GM20431 (cell line): ENCODE data around the gene ASMTL.
"Not testable (repeated sequence)": the region's sequence is repeated elsewhere in the genome, so short reads cannot be mapped to it uniquely, and the experiment has no call there.

Experiments
- in situ Hi-C: fragments of 300-500 bp; cut with MseI, MboI; formaldehyde crosslinking; loops from one replicate; pipeline ENCODE4 v1.15.0; 2020; ENCODE audit warnings: low sequenced_read_pairs; ENCODE audit not compliant: unreplicated experiment

Gene ASMTL, protein sequence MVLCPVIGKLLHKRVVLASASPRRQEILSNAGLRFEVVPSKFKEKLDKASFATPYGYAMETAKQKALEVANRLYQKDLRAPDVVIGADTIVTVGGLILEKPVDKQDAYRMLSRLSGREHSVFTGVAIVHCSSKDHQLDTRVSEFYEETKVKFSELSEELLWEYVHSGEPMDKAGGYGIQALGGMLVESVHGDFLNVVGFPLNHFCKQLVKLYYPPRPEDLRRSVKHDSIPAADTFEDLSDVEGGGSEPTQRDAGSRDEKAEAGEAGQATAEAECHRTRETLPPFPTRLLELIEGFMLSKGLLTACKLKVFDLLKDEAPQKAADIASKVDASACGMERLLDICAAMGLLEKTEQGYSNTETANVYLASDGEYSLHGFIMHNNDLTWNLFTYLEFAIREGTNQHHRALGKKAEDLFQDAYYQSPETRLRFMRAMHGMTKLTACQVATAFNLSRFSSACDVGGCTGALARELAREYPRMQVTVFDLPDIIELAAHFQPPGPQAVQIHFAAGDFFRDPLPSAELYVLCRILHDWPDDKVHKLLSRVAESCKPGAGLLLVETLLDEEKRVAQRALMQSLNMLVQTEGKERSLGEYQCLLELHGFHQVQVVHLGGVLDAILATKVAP

DNA sequence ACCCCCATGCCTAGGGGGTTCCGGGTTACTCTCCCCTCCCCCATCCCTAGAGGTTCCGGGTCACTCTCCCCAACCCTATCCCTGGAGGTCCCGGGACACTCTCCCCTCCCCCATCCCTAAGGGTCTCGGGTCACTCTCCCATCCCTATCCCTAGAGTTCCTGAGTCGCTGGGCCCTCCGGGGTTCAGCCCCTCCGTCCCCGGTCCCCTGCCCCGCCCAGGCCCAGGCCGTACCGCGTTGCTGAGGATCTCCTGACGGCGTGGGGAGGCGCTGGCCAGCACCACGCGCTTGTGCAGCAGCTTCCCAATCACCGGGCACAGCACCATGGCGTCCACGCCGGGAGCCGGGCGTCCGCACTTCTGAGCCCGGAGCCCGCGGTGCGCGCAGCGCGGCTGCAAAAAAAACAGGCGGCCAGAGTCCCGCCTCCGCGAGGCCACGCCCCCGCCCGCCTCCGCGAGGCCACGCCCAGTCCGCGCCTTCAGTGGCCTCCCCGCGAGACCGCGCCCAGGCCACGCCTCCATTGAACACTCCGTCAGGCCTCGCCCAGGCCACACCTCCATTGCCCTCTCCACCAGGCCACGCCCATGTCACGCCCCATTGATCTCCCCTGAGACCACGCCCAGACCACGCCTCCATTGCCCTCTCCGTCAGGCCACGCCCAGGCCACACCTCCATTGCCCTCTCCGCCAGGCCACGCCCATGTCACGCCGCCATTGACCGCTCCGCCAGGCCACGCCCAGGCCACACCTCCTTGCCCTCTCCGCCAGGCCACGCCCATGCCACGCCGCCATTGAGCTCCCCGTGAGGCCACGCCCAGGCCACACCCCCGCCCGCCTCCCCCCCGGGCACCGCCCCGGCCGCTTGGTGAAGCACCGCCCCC, at the start of gene ASMTL:
TSS of gene ASMTL (minus strand) at position 394 of the 879 bp plus-strand sequence. CDS start at position 325, 69 bp downstream.
- in situ Hi-C loops: no loop called here

DNA sequence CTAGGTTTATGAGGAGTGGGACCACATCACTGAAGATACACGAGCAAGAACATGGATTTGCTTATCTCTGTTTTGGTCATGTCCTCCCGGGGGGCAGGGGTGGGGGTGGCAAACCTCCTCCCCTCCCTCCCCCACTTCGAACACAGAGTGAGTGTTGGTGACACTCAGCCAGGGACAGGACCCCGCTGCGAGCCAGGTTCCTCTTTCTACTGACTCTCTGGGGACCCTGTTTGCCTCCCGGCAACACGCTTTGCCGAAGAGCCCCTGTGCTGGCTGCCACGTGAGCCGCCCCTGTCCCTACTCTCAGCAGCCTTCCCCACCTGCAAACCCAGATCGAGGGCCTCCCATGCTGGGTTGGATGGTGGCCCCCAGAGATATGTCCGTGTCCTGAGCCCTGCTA, 49.5 kb upstream of the ASMTL start:
- in situ Hi-C loops: no loop called here

GRCh38 chrX:1500701-1501624, 48.3 kb upstream of the ASMTL start:
- in situ Hi-C loops: no loop called here

DNA sequence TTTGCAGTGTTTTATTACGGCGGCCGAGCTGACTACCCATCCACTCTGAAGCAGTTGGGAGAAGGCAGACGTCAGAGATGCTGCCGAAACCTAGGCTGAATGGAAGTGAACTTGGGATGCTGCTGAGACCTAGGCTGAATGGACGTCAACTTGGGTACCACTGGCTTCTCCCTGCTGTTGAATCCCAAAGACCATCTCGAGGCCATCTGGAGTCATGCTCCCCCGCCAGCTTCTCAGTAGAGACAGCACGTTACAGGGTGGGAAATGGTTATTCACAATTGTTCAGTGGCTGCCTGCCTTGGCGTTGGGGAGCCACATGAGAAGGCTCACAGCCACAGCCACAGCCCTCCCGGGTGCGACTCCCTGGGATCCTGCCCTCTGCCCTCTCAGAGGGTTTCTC, 43.4 kb upstream of the ASMTL start:
- in situ Hi-C loops: no loop called here

DNA sequence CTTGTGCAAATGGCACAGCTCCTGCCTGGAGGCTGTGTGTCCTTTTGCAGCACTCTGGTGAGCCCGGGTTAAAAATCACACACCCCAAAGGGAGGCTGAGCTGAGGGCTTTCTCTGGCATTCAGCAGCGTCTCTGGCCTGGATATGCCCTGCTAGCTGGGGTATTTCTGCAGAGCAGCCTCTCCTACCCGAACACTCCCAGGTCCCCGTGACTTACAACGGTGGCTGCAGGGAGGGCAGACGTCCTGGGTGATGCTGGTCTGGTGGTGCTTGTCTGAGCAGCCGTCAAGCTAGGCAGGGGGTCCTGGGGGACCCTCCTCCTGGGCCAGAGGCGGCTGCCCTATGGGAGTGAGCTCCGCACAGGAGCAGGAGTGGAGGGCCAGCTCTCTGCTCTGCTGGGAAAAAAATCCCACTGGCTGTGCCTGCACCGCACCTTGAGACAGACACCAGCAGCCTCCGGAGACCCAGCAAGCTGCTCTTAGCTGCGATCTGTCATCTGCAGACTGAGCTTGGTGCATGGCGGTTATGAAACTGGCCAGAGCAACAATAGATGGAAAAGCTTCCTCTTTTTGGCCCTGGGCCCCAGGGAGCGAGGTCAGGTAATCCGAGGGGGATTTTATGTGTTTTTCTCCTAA, 41.3 kb upstream of the ASMTL start:
- in situ Hi-C loops: no loop called here

DNA sequence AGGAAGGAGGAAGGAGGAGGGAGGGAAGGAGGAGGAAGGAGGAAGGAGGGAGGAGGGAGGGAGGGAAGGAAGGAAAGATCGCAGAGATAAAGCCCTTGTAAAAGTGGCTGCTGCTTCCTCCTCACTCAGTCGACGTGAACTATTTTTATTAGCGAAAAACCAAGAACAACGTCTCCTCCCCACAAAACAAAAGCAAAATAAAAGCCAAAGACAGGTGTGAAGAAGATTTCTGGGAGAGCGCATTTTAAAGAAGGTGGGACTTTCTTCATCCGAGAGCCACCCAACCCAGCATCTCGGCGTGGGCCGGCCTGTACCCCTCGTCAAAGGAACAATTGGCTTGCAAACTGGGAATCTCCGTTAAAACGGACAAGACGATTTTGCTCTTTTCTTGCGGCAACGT, 40.7 kb upstream of the ASMTL start:
- in situ Hi-C loops: no loop called here

GRCh38 chrX:1492421-1493012, 39.8 kb upstream of the ASMTL start:
- in situ Hi-C loops: no loop called here

DNA sequence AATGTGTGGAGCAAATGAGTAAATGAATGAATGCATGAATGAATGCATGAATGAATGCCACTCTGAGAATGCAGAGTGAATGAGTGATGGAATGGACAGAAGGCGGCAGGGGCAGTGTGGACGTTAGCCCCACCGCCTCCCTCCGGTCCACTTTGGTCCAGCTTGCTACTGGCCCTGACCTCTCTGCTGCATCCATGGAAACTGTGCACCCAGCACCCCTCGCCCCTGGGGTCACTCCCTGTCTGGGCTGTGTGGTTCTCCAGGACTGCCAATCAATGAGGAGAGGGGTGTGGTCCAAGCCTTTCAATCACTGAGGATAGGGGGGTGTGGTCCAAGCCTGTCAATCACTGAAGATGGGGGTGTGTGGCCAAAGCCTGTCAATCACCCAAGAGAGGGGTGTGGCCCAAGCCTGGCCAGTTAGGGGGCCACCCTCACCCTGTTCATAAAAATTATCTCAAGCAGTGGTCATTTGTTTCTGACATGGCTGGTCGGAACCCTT, 39.2 kb upstream of the ASMTL start:
- in situ Hi-C loops: no loop called here

- in situ Hi-C loops: not testable (repeated sequence)
These were observed 38.5 kb upstream of the ASMTL start for GRCh38 chrX:1491248-1491647.

DNA sequence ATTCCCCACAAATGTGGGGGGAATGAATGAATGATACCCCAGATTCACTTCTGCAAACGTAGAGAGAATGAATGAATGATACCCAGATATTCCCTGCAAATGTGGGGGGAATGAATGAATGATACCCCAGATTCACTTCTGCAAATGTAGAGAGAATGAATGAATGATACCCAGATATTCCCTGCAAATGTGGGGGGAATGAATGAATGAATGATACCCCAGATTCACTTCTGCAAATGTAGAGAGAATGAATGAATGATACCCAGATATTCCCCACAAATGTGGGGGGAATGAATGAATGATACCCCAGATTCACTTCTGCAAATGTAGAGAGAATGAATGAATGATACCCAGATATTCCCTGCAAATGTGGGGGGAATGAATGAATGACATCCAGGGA, 38.0 kb upstream of the ASMTL start:
- in situ Hi-C loops: not testable (repeated sequence)

DNA sequence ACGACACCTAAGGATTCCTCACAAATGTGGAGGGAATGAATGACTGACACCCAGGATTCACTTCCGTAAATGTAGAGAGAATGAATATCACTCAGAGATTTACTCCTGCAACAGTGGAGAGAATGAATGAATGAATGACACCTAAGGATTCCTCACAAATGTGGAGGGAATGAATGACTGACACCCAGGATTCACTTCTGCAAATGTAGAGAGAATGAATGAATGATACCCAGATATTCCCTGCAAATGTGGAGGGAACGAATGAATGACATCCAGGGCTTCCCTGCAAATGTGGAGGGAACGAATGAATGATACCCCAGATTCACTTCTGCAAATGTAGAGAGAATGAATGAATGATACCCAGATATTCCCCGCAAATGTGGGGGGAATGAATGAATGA, 36.6 kb upstream of the ASMTL start:
- in situ Hi-C loops: not testable (repeated sequence)

- in situ Hi-C loops: no loop called here
These were observed 36.0 kb upstream of the ASMTL start for GRCh38 chrX:1488745-1489144.

DNA sequence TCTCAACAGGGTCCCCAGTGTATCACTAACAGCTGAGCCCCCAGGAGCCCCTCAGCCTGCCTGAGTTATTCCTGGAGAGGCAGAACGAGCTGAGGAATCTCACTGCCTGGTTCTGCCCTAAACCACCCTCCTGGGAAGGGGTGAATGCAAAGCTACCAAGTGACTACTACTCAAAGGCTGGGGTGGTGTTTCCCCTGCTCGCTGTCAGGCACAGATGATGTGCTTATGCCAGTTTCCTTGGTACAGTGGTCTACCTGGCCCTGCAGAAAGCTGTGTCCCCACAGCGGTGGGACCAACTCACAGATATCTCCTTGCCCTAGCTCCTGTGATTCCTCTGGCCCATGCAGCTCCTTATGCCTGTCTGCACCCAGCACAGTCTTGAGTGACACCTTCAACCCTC, 35.4 kb upstream of the ASMTL start:
- in situ Hi-C loops: no loop called here

- in situ Hi-C loops: no loop called here
These were observed 34.7 kb upstream of the ASMTL start for GRCh38 chrX:1487401-1487800.

DNA sequence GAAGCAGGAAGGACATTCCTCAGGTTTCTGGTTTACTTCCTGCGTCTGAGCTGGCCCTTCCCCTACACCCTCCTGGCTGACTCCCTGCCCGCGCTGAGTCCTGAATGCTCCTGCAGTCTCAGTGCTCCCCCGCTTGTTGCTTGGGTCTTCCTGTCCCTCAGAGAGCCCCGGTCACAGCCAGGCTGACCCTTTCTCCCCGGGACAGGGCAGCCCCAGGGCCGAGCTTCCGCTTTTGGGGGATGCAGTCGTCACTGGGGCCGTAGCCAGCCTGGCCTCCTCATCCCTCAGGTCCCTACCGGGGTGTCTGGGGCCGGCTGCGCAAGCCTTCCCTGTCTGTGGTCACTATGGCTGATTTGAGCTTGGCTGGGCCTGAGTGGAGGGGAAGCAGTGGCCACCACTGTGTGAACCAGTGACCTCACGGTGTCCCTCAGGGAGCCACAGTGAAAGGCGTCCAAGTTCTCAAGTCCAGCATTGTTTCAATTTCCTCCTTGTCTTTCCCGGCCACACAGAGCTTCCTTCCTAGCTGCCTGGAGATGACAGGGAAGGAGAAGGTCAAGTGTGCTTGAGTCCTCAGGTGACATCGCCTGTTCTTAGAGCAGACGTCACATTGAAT, 34.1 kb upstream of the ASMTL start:
- in situ Hi-C loops: no loop called here

DNA sequence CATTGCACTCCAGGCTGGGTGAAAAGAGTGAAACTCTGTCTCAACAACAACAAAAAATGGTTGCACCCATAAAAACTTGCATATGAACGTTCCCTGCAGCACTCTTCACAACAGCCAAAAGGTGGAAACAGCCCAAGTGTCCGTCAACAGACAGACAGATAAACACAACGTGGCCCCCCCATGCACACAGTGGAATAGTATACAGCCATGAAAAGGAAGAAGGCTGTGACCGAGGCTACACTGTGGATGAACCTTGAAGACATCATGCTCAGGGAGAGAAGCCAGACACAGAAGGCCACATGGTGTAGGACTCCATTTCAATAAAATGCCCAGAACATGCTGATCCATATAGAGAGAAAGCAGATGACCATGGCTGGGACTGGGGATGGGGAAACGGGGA, 33.5 kb upstream of the ASMTL start:
- in situ Hi-C loops: no loop called here

GRCh38 chrX:1485033-1485432, 32.3 kb upstream of the ASMTL start:
- in situ Hi-C loops: no loop called here

DNA sequence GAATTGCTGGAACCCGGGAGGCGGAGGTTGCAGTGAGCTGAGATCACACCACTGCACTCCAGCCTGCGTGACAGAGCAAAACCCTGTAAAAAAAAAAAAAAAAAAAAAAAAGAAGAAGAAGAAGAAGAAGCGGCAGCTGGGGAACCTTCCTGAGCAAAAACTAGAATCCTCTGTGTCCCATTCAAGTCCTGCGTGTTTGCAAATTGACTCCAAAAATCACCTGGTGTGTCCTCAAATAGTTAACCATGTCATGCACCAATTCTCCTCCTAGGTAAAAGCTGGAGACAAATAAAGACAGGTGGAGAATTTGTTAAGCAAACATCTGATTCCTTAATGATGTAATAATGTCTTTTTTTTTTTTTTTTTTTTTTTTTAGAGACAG, 31.9 kb upstream of the ASMTL start:
- in situ Hi-C loops: no loop called here
